HEK293 (cell line): ENCODE results near the gene PIK3AP1.

Source experiments
- CTCF ChIA-PET: fragments of 350-600 bp; formaldehyde crosslinking; extraction: SDS; loops from one replicate; lab custom pipeline; 2021; ENCODE audit warnings: antibody characterized with exemption; lab: Yijun Ruan, JAX
- POLR2A ChIA-PET: fragments of 300-600 bp; formaldehyde crosslinking; extraction: SDS; loops from one replicate; lab custom pipeline; 2020; ENCODE audit warnings: antibody characterized with exemption, inconsistent platforms; lab: Yijun Ruan, JAX
- H3K27ac ChIP-seq: fragments of 200-500 bp; sonication (Bioruptor generic); 2 replicates; pipeline ENCODE4 v1.5.1; 2014; ENCODE audit warnings: low read depth, low read length, control low read depth, inconsistent platforms; ENCODE audit errors: extremely low read depth
- H3K36me3 ChIP-seq, 2 experiments: fragments of 200-500 bp in 1 of 2; sonication (Bioruptor generic) in 1 of 2; 1 replicate in 1 of 2; 2 replicates in 1 of 2; pipeline ENCODE4 v1.5.1; 2014 to 2017; ENCODE audit warnings: inconsistent platforms in 2 of 2, low read length in 2 of 2; ENCODE audit not compliant: control insufficient read depth in 2 of 2, insufficient read depth in 1 of 2
- H3K4me1 ChIP-seq: fragments of 200-500 bp; sonication (Bioruptor generic); 2 replicates; pipeline ENCODE4 v1.5.1; 2014; ENCODE audit warnings: mild to moderate bottlenecking, low read length, inconsistent platforms; ENCODE audit not compliant: control insufficient read depth, insufficient read depth
- H3K4me3 ChIP-seq: 2 replicates; pipeline ENCODE4 v1.5.1; 2011; ENCODE audit warnings: low read depth, mild to moderate bottlenecking, control low read depth, low read length, moderate library complexity
- H3K9me3 ChIP-seq: fragments of 200-500 bp; sonication (Bioruptor generic); 2 replicates; pipeline ENCODE4 v1.5.1; 2014; ENCODE audit warnings: low read depth, low read length, inconsistent platforms; ENCODE audit not compliant: control insufficient read depth, insufficient read depth
- GFI1B ChIP-seq: fragments of 450-650 bp; formaldehyde crosslinking; IDR thresholded peaks from 2 replicates; pipeline ENCODE4 v1.5.1; 2016; ENCODE audit warnings: missing biosample characterization, missing genetic modification characterization
- HIC1 ChIP-seq: fragments of 450-650 bp; formaldehyde crosslinking; IDR thresholded peaks from 2 replicates; pipeline ENCODE4 v1.5.1; 2016; ENCODE audit warnings: missing biosample characterization, missing genetic modification characterization
- HOXD13 ChIP-seq: sonication (generic); formaldehyde crosslinking; IDR thresholded peaks from 2 replicates; pipeline ENCODE4 v1.8.0; 2022; ENCODE audit warnings: missing genetic modification reagents, borderline replicate concordance
- KLF17 ChIP-seq: fragments of 450-650 bp; formaldehyde crosslinking; IDR thresholded peaks from 2 replicates; pipeline ENCODE4 v1.5.1; 2016; ENCODE audit warnings: missing biosample characterization, missing genetic modification characterization
- KLF7 ChIP-seq: fragments of 450-650 bp; formaldehyde crosslinking; IDR thresholded peaks from 2 replicates; pipeline ENCODE4 v1.5.1; 2016; ENCODE audit warnings: missing biosample characterization, missing genetic modification characterization, borderline replicate concordance
- OSR2 ChIP-seq: fragments of 450-650 bp; formaldehyde crosslinking; IDR thresholded peaks from 2 replicates; pipeline ENCODE4 v1.5.1; 2016; ENCODE audit warnings: missing biosample characterization, missing genetic modification characterization
- ZBTB26 ChIP-seq: fragments of 450-650 bp; formaldehyde crosslinking; optimal IDR thresholded peaks from 2 replicates; pipeline ENCODE3; 2016; ENCODE audit warnings: missing biosample characterization, mild to moderate bottlenecking, missing genetic modification characterization
- ZBTB48 ChIP-seq: fragments of 450-650 bp; formaldehyde crosslinking; IDR thresholded peaks from 2 replicates; pipeline ENCODE4 v1.5.1; 2016; ENCODE audit warnings: missing biosample characterization, missing genetic modification characterization
- ZNF121 ChIP-seq: fragments of 450-650 bp; formaldehyde crosslinking; IDR thresholded peaks from 2 replicates; pipeline ENCODE4 v1.5.1; 2016; ENCODE audit warnings: missing biosample characterization, missing genetic modification characterization
- ZNF184 ChIP-seq: fragments of 450-650 bp; IDR thresholded peaks from 2 replicates; pipeline ENCODE4 v1.5.1; 2018; ENCODE audit warnings: missing biosample characterization, mild to moderate bottlenecking, missing genetic modification characterization
- ZNF202 ChIP-seq: fragments of 450-650 bp; formaldehyde crosslinking; IDR thresholded peaks from 2 replicates; pipeline ENCODE4 v1.5.1; 2016; ENCODE audit warnings: missing biosample characterization, missing genetic modification characterization, borderline replicate concordance
- ZNF211 ChIP-seq: fragments of 450-650 bp; formaldehyde crosslinking; IDR thresholded peaks from 2 replicates; pipeline ENCODE4 v1.5.1; 2016; ENCODE audit warnings: low read depth, missing biosample characterization, missing genetic modification characterization
- ZNF48 ChIP-seq: fragments of 450-650 bp; formaldehyde crosslinking; IDR thresholded peaks from 2 replicates; pipeline ENCODE4 v1.5.1; 2016; ENCODE audit warnings: missing biosample characterization, missing genetic modification characterization
- ZNF513 ChIP-seq: fragments of 450-650 bp; IDR thresholded peaks from 2 replicates; pipeline ENCODE4 v1.5.1; 2018; ENCODE audit warnings: missing biosample characterization, missing genetic modification characterization
- ZNF514 ChIP-seq: fragments of 450-650 bp; formaldehyde crosslinking; IDR thresholded peaks from 2 replicates; pipeline ENCODE4 v1.5.1; 2016; ENCODE audit warnings: missing biosample characterization, missing genetic modification characterization
- ZNF560 ChIP-seq: fragments of 450-650 bp; formaldehyde crosslinking; IDR thresholded peaks from 2 replicates; pipeline ENCODE4 v1.5.1; 2017; ENCODE audit warnings: missing biosample characterization, missing genetic modification characterization, borderline replicate concordance
- ZNF585B ChIP-seq: fragments of 450-650 bp; formaldehyde crosslinking; IDR thresholded peaks from 2 replicates; pipeline ENCODE4 v1.5.1; 2016; ENCODE audit warnings: missing biosample characterization, missing genetic modification characterization
- ZNF610 ChIP-seq: fragments of 450-650 bp; formaldehyde crosslinking; IDR thresholded peaks from 2 replicates; pipeline ENCODE4 v1.5.1; 2016; ENCODE audit warnings: missing biosample characterization, missing genetic modification characterization, borderline replicate concordance
- ZNF660 ChIP-seq: fragments of 450-650 bp; IDR thresholded peaks from 2 replicates; pipeline ENCODE4 v1.5.1; 2018; ENCODE audit warnings: missing biosample characterization, mild to moderate bottlenecking, missing genetic modification characterization
- ZNF792 ChIP-seq: fragments of 450-650 bp; formaldehyde crosslinking; IDR thresholded peaks from 2 replicates; pipeline ENCODE4 v1.5.1; 2016; ENCODE audit warnings: missing biosample characterization, missing genetic modification characterization
- ZNF830 ChIP-seq: fragments of 450-650 bp; IDR thresholded peaks from 2 replicates; pipeline ENCODE4 v1.5.0; 2018; ENCODE audit warnings: missing biosample characterization, missing genetic modification characterization, low read depth, mild to moderate bottlenecking, moderate library complexity
- ZNF843 ChIP-seq: fragments of 450-650 bp; formaldehyde crosslinking; IDR thresholded peaks from 2 replicates; pipeline ENCODE4 v1.5.1; 2016; ENCODE audit warnings: missing biosample characterization, missing genetic modification characterization
- TF ChIP-seq, protein P1 (sequence below): fragments of 450-650 bp; formaldehyde crosslinking; IDR thresholded peaks from 2 replicates; pipeline ENCODE4 v1.5.1; 2016; ENCODE audit warnings: missing biosample characterization, missing genetic modification characterization
- TF ChIP-seq, protein P2 (sequence below): fragments of 450-650 bp; formaldehyde crosslinking; IDR thresholded peaks from 2 replicates; pipeline ENCODE4 v1.5.1; 2016; ENCODE audit warnings: missing biosample characterization, missing genetic modification characterization
- TF ChIP-seq, protein P3 (sequence below): fragments of 450-650 bp; formaldehyde crosslinking; IDR thresholded peaks from 2 replicates; pipeline ENCODE4 v1.5.1; 2016; ENCODE audit warnings: missing biosample characterization, missing genetic modification characterization

Gene PIK3AP1

DNA sequence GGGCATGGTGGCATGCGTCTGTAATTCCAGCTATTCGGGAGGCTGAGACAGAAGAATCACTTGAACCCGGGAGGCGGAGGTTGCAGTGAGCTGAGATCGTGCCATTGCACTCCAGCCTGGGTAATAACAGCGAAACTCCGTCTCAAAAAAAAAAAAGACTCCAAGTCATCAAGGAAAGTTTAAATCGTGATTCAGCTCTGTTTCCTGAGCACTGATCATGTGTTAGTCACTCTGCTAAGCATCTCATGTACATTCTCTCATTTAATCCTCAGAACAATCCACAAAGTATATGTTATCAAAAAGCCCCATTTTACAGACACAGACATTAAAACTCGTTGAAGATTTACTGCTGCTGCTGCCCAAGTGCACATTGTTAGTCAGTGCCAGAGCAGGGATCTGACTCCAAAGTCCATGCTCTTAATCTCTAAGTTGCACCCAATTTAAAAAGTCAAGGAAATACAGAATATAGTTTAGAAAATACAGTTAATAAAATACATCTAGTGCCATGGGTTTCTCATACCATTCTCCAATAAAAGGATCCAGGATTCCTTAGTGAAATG, 6.2 kb downstream of the PIK3AP1 start:
- Histone ChIP-seq H3K36me3 (no peaks in the 10 kb centered on the region), H3K27ac (no peak overlapping the region), H3K4me3 (no peak overlapping the region), H3K9me3 (no peaks in the 10 kb centered on the region), H3K4me1 (no peaks in the 10 kb centered on the region)
- ChIA-PET POLR2A (no interaction called here), CTCF (interaction anchor here (0.6 kb wide), 1 partner anchor 61 kb away, joined by 6 read pairs; no protein-coding TSS in a partner anchor)
- TF ChIP-seq ZNF202 (tag by site-specific recombination) (no peak), ZNF121 (no peak), GFI1B (tag by site-specific recombination) (no peak), ZNF513 (no peak), KLF17 (no peak), ZNF560 (no peak), ZNF184 (no peak), ZNF211 (tag by site-specific recombination) (no peak), ZNF48 (tag by site-specific recombination) (no peak), ZNF660 (tag by site-specific recombination) (no peak), ZBTB26 (tag by site-specific recombination) (no peak), ZNF830 (tag by site-specific recombination) (no peak)
- TF ChIP-seq, protein P1, sequence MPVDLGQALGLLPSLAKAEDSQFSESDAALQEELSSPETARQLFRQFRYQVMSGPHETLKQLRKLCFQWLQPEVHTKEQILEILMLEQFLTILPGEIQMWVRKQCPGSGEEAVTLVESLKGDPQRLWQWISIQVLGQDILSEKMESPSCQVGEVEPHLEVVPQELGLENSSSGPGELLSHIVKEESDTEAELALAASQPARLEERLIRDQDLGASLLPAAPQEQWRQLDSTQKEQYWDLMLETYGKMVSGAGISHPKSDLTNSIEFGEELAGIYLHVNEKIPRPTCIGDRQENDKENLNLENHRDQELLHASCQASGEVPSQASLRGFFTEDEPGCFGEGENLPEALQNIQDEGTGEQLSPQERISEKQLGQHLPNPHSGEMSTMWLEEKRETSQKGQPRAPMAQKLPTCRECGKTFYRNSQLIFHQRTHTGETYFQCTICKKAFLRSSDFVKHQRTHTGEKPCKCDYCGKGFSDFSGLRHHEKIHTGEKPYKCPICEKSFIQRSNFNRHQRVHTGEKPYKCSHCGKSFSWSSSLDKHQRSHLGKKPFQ (tag by site-specific recombination): no peak

GRCh38 chr10:96712662-96713271, 7.5 kb downstream of the PIK3AP1 start:
- H3K4me3 ChIP-seq: no peak overlapping the region
- ChIA-PET POLR2A (no interaction called here), CTCF (no interaction called here)
- H3K27ac ChIP-seq: no peak overlapping the region
- no peaks in the 10 kb centered on the region for H3K36me3 ChIP-seq
- H3K4me1 ChIP-seq: no peaks in the 10 kb centered on the region
- no peaks in the 10 kb centered on the region for H3K9me3 ChIP-seq
- no peak for TF ChIP-seq HOXD13 (CRISPR knock-in tag)
- no peak for TF ChIP-seq KLF7 (tag by site-specific recombination)
- TF ChIP-seq, protein P2, sequence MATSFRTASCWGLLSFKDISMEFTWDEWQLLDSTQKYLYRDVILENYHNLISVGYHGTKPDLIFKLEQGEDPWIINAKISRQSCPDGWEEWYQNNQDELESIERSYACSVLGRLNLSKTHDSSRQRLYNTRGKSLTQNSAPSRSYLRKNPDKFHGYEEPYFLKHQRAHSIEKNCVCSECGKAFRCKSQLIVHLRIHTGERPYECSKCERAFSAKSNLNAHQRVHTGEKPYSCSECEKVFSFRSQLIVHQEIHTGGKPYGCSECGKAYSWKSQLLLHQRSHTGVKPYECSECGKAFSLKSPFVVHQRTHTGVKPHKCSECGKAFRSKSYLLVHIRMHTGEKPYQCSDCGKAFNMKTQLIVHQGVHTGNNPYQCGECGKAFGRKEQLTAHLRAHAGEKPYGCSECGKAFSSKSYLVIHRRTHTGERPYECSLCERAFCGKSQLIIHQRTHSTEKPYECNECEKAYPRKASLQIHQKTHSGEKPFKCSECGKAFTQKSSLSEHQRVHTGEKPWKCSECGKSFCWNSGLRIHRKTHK (tag by site-specific recombination): no peak
- TF ChIP-seq OSR2 (tag by site-specific recombination): no peak
- no peak for TF ChIP-seq ZNF585B (tag by site-specific recombination)
- no peak for TF ChIP-seq ZNF843 (tag by site-specific recombination)
- TF ChIP-seq ZNF792 (tag by site-specific recombination): no peak
- TF ChIP-seq ZBTB48 (tag by site-specific recombination): no peak
- no peak for TF ChIP-seq ZNF610
- no peak for TF ChIP-seq HIC1 (tag by site-specific recombination)
- no peak for TF ChIP-seq ZNF514
- TF ChIP-seq, protein P3, sequence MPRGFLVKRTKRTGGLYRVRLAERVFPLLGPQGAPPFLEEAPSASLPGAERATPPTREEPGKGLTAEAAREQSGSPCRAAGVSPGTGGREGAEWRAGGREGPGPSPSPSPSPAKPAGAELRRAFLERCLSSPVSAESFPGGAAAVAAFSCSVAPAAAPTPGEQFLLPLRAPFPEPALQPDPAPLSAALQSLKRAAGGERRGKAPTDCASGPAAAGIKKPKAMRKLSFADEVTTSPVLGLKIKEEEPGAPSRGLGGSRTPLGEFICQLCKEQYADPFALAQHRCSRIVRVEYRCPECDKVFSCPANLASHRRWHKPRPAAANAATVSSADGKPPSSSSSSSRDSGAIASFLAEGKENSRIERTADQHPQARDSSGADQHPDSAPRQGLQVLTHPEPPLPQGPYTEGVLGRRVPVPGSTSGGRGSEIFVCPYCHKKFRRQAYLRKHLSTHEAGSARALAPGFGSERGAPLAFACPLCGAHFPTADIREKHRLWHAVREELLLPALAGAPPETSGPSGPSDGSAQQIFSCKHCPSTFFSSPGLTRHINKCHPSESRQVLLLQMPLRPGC (tag by site-specific recombination): no peak
